Skin of body (tissue), 2 donors: Measurements from ENCODE around the gene KYAT1. TPM values are rescaled to one million over a fixed set of nuclear protein-coding genes. Genes with fewer than 3 reads are reported as not detected.

Experiments
- DNase-seq: peaks from one replicate; lab custom pipeline; 2025; lab: John Stamatoyannopoulos, UW
- total RNA-seq: library from RNA; depleted of rRNA; stranded (reverse); fragments of >200 nt; gene quantifications from one replicate; pipeline ENCODE4 v1.2.3, GENCODE V29; 2014

The KYAT1 gene
- 3.4 TPM for total RNA-seq

DNA sequence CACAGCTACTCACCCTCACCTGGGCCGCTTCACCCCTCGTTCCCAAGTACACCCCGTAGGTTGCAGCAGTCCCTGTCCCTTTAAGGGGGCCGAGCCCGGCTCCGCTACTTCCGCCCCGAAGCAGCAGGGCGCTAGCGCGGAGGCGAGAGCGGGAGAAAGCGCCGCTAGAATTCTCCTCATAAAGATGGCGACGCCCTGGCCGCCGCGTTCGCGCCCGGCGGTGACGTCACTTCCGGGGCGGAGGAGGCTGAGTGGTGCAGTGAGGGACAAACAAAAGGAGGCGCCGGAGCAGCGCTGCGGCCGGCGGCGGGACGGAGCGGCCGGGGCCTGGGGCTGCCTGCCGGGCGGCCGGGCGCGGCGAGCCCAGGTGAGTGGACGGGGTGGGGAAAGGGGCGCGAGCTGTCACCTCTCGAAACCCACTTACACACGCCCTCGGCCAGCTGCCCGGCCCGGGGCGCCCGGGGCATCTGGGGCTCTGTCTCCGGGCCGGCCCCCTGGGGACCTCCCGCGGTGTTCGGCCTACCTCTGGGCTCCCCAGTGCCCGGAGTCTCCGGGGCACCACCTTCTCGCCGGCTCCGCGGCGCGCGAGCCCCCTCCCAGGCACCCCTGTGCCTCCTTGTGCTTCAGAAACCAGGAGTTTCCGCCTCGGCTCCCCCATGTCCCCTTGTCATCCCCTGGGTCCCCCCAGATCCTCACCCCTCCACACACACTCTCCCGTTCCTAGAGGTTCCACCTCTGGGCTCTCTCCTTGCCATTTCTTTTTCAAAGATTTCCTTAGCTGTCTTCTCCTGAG, at the start of gene KYAT1, which contains the start of gene LRRC8A:
Gene KYAT1 (minus strand): TSS at position 67 of the 793 bp plus-strand sequence. CDS start 36,545 bp downstream, outside the sequence.
Gene LRRC8A (plus strand): TSS at position 250 of the 793 bp plus-strand sequence. CDS start 25,032 bp downstream, outside the sequence.
- DNase-seq, result peak; percentile 91

DNA sequence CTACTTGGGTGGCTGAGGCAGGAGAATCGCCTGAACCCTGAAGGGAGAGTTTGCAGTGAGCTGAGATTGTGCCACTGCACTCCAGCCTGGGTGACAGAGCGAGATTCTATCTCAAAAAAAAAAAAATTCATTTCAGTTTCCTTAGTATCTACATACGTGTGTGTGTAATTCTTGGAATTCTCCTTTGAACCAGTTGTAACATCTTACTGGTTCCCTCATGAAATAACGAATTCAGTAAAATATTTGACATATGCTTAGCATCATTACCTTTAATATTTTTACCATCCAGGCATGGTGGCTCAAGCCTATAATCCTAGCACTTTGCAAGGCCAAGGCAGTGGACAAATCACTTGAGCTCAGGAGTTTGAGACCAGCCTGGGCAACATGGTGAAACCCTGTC, 47.8 kb upstream of the KYAT1 start:
- DNase-seq, result no peak

DNA sequence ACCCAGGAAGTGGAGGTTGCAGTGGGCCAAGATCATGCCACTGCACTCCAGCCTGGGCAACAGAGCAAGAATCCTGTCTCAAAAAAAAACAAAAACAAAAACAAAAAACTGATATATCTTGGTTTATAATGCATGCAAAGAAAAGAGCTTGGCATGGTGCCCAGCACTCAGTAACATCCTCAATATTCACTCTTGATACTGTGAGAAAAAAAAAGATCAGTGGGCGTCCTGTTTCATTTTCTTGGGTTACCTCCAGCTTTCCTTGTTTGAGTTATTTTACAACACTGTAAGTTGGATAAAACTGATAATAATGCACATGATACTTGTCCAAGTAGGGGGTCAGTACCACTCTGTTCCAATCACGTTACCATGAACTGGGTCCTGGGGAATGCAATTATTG, 46.9 kb upstream of the KYAT1 start:
- DNase-seq, result no peak

DNA sequence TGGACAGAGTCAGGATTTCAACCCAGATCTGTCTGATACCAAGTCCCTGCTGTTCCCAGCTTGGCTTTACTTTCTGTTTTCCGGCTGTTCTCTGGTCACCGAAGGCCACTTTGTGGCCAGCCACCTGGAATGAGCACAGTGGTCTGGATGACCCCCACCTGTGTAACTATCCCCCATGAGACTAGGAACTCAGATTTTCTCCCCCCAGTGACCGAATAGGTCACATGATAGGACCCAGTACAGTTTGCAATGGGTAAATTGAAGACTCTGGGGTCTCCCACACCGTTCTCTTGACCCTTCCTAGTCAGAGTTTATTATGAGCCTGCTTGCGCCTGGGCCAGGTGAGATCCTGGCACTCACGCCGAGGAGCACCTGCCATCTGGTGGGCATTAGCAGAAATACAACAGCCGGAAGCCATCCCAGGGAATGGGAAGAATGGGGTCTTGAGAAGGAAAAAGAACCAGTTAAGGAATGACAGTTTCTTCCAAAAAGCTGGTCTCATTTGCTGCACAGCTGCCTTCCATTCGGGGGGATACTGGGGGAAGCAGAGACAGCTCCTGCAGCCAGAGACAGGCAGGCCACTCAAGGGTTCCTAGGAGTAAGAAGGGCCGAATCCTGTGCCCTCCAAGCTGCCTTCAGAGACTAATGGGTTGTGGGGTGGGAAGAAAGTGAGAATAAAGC, 46.1 kb upstream of the KYAT1 start:
- DNase-seq, result no peak

DNA sequence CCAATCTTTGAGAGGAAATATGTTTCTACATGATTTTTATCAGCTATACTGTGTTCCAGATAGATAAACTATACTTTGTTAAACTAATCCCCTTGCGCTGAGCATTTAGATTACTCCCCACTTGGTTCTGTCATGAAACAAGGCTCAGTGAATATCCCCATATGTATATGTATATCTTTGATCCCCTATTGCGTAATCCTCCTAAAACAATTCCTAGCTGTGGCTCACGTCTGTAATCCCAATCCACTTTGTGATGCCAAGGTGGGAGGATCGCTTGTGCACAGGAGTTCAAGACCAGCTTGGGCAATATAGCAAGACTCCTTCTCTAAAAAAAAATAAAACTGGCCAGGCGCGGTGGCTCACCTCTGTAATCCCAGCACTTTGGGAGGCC, 41.7 kb upstream of the KYAT1 start:
- no peak for DNase-seq

DNA sequence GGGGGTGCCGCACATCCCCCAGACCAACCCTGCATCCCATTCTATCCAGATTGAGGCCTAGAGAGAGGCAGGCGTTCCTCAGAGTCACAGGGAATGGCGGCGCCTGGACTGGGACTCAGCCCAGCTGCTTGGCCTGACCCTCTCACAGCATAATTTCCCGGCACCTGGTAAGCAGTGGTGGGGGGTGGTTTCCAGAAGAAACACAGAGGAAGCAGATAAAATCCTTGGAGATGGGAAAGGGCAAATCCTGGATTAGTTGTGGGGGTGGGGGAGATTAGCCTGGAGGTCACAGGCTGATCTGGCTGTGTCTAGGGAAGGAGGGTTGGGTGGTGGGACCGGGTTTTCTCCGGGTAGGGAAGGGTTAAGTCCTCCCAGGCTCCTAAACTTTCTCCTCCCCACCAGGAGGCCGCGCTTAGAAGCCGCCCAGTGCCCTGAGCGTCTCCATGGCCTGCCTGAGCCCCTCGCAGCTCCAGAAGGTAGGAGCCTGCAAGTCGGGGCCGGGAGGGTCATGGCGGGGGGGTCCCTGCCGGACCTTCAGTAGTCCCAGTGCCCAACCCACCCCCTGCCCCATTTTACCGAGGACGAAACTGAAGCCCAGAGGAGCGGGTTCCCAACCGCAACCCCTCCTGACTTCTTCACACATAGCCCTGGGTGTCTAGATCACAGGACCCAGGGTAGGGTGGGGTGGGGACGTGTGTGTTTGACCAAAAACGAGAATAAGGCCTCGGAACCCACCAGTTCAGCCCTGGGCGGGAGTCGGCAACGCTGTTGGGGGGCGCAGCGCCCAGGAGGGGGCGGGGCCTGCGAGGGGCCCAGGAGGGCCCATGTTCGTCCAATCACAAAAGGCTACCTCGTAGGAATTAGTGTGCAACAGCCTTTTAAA, 40.4 kb upstream of the KYAT1 start:
- DNase-seq, result peak; percentile 49

DNA sequence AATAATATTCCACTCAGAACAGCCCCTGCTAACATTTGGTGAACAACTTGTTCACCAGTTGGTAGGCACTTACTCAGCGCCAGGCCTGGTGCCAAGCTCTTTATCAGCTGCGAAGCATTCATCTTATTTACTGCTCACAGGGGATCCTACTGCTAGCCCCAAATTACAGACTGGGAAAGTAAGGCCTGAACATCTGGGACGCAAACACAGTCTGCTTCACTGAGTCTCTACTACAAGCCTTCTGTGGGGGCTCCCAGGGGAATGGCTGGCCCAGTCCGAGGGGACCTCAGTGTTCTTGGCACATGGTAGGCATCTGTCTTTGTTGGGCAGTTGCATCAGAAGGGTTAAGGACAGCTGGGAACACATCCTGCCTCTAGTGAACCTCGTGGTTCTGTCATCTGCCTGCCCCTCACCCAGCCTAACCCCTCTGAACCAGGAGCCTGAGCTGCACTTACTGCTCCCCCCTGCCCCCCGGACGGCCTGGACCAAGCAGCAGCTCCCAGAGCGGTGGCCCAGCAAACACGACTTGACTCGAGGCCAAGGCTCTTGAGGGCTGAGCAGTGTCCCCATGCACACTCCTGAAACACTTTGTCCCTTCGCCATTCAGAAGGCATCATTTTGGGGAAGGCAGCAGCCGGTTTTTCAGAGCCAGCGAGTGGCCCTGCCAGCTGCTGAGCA, 38.8 kb upstream of the KYAT1 start, which contains the start of gene PHYHD1:
Gene PHYHD1 (plus strand): TSS at position 602 of the 678 bp plus-strand sequence. CDS start 1,342 bp downstream, outside the sequence.
- DNase-seq, result no peak

DNA sequence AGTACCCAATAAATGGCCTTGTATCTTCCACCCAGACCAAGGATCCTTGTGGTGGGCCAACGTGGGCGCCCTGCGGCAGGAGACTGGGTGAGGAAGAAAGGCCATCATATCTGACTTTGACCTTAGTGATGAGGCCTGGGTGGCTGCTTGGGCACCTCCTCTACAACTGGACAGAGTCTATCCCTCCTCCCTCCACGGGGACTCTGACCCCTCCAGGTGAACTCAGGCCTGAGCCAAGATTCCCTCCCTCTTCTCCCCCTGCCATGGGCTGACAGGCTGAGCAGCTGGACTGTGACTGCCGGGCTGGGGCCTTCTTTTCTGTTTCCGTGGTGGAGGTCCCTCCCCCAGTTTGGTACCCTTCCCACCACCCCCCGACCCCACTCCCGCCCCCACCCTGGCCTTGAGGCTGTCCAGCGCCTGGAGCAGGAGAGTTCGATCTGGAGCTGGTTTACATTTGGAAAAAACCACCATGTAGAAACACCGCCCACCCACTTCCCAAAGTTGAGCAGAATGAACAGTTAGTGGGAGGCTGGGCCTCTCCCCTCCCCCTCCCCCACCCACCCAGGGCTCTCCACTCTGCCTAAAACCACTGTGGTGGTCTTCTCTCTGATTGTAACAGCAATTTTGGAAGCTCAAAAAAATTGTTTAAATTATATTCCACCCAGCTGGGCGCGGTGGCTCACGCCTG, 37.8 kb upstream of the KYAT1 start:
- DNase-seq, result no peak

DNA sequence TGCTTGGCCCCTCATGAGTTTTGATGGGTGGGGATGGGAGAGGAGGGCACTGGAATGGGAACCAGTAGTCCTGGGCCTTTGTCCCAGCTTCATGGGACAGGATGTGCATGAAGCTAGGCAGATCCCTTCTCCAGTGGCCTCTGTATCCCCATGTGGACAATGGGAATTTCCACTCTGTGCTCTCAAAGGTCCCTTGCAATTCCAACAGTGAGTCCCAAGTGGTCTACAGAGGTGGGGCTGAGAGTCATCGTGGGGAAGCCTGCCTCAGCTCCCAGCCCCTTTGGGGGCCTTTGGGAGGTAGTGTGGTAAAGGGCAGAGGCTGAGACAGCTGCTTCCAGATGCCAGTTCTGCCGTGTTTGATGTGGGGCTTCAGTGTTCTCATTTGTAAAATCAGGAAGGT, 37.2 kb upstream of the KYAT1 start:
- DNase-seq, result no peak

DNA sequence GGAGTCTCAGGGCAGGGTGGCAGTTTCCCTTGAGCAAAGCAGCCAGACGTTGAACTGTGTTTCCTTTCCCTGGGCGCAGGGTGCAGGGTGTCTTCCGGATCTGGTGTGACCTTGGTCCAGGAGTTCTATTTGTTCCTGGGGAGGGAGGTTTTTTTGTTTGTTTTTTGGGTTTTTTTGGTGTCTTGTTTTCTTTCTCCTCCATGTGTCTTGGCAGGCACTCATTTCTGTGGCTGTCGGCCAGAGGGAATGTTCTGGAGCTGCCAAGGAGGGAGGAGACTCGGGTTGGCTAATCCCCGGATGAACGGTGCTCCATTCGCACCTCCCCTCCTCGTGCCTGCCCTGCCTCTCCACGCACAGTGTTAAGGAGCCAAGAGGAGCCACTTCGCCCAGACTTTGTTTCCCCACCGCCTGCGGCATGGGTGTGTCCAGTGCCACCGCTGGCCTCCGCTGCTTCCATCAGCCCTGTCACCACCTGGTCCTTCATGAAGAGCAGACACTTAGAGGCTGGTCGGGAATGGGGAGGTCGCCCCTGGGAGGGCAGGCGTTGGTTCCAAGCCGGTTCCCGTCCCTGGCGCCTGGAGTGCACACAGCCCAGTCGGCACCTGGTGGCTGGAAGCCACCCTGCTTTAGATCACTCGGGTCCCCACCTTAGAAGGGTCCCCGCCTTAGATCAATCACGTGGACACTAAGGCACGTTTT, 35.5 kb upstream of the KYAT1 start:
- peak; percentile 55 for DNase-seq

DNA sequence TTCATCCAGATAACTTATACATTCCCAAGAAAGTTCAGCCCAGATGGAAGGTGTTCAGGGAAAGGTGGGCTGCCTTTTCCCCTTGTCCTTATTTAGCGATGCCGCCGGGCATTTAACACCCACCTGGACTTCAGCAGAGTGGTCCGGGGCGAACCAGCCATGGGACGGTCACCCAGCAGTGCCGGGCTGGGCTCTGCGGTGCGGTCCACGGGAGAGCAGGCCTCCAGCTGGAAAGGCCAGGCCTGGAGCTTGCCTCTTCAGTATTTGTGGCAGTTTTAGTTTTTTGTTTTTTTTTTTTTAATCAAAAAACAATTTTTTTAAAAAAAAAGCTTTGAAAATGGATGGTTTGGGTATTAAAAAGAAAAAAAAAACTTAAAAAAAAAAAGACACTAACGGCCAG, 35.0 kb upstream of the KYAT1 start:
- DNase-seq, result no peak

DNA sequence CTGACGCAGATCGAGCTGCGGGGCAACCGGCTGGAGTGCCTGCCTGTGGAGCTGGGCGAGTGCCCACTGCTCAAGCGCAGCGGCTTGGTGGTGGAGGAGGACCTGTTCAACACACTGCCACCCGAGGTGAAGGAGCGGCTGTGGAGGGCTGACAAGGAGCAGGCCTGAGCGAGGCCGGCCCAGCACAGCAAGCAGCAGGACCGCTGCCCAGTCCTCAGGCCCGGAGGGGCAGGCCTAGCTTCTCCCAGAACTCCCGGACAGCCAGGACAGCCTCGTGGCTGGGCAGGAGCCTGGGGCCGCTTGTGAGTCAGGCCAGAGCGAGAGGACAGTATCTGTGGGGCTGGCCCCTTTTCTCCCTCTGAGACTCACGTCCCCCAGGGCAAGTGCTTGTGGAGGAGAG, 34.5 kb upstream of the KYAT1 start:
- no peak for DNase-seq

DNA sequence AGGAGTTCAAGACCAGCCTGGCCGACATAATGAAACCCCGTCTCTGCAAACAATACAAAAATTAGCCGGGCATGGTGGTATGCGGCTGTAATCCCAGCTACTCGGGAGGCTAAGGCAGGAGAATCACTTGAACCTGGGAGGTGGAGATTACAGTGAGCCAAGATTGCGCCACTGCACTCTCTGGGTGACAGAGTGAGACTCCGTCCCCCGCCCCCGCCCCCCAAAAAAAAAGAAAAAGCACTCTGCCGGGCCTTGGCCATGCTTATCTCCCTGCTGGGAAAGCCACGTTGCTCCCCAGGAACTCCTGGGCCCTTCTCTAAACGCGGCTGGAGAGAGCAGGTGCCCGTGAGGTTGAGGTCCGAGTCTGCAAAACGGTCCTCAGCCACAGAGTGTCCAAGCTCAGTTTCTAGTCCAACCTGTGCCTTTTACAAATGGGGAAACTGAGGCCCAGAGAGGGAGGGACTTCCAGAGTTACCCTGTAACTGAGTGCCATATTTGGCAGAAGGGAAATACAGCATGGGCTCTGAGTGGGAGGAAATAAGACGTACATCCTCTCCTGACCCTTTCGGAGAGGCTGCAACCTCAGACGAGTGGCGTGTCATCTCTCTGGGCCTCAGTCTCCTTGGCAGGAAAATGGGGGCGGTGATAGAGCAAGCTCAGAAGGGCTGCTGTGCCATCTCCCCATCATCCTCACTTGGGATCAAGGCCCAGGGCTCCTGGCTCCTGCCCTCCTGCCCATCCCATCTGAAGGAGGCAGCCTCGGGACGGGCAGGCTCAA, 32.4 kb upstream of the KYAT1 start:
- no peak for DNase-seq

DNA sequence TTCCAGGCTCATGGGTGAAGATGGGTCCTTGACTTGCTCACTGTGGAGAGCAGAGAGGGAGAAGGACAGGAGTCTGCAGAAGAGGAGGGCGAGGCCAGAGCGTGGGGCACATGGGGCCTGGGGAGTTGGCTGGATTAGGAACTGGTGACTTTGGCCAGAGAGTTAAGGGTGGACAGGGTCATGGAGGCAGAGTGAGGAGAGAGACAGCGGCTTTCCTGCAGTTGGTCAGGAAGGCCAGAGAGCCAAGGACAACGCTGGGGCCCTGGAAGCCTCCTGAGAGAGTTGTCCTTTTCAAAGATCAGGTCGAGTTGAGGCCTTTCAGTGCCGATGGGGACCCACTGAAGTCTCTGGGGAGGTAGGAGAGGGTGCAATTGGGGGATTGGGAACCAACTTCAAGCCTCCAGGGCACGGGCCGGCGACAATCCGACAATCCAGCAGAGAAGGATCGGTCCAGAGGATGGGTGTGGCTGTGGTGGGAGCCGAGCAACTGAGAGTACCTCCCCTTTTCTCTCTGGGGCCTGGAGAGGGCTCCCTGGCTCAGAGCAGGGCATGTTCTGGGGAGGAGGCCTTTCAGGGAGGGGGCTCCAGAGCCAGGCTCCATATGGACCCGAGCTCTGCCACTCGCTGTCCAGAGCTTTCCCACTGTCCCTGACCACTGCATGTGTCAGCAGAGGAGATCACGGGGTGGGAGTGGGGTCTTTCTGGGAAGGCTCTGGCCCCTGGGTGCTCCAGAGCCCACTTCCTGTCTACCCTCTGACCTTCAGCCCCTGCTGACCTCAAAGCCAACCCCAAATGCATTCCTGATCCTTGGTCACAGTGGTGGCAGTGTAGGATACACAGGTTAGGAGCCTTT, 31.5 kb upstream of the KYAT1 start:
- no peak for DNase-seq

DNA sequence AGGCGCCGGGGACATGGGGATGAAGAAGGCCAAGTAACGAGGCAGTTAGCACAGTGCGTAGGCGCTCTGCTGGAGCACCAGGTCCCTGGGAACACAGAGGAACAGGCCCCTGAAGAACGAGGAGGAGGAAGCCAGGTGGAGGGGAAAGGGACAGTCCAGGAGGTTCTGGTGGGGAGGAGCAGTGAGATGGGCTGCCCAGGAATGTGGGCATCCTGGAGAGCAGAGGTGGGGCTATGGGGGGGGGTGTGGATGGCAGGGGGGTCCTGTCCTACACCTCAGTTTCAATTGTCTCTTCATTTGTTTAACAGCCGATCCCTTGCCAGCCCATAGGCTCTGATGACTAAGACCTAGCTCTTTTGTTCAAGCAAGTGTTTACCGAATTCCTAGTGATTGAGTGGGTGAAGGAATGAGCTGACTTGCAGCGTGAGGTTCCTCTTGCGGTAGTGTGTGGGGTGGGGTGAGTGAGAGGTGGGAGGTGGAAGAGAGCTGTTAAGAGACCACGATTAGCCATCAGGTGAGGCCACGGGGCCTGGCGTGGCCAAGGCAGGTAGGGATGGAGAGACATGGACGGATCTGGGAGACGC, 30.6 kb upstream of the KYAT1 start:
- no peak for DNase-seq

DNA sequence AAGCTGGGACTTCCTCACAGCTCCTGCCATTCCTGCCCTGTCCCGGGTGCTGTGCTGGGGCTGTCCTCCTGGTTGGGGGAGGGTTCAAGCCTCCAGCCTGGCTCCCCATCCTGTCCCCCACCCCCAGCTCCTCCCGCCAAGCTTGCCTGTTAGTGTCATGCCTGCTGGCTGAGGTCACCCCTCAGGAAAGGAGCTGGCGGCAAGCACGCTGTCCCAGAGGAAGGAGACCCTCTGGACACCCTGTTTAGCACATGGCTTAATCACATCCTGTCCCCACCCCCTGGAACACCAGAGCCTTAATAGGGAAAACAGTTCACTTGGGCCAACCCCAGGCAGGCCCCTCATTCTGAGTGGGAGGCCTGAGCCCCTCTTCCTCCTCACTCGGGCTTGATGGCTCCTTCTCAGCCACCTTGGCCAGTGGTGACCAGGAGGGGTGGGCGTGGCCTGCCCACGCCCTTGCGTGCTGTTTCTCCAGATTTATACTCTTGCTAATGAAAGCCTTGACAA, 29.8 kb upstream of the KYAT1 start:
- peak; percentile 29 for DNase-seq

DNA sequence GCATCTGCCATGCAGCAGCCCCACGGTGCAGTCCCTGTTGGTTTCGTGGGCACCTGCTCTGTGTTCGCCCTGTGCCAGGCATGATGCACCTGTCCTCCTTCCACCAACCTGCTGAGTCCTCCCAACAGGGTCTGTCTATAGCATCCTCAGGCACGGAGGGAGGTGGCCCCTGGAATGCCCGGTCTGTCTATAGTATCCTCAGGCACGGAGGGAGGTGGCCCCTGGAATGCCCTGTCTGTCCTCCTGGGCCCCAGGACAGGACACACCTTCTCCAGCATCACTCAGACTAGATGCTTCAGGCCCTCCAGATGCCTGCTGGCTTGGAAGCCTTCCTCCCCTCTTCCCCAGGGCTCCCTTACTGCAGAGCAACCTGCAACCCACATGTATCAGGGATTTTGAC, 29.2 kb upstream of the KYAT1 start:
- DNase-seq, result no peak

DNA sequence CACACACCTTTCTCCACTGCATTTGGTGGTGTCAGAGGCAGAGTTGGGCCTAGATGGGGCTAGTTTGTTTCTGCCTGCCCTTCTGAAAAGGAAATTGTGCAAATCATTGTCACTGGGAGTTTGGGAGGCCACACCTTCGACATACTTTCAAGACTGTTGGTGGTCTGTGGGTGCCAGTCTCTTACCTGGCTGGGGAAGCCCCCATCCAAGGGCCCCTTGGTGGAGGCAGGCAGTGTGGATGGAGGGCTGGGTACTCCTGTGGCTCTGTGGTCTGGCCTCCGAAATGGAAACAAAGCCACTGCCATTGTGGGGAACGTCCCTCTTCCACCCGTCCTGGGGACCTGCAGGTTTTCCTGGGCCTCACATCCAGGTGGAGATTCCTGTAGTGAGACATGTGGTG, 28.1 kb upstream of the KYAT1 start:
- no peak for DNase-seq
